Measurements from ENCODE around the gene FAM3B.

DNA sequence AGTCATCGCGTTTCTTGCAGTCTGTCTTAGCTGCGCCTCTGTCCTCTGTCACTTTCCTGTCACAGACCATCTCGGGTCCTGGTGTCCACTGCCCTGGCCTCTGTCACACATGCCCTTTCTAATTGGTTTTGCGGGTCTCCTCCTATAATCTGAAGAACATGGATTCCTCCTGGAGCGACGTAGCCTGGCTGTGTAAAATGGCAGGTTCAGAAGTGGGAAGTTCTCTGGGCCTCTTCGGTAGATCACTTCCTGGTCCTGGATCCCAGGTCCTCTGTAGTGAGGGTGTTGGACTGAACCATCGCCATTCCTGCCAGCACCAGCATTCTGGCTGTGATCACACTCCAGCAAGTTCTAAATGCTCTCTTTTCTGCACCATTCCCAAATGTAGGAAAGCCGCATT lies 857 bp downstream of the FAM3B start:
- TF ChIP-seq ZNF274 (IDR thresholded peaks at IDR 0.05; ENCODE audit: low read depth, low read length) = no peak
- TF ChIP-seq YY1 (IDR thresholded peaks at IDR 0.05; ENCODE audit: insufficient read depth, insufficient read length) = no peak
- no peak for TF ChIP-seq SUZ12 (IDR thresholded peaks at IDR 0.05; ENCODE audit: extremely low read depth, insufficient read depth, insufficient read length)

Measured in NT2/D1 (cell line).